HUES48 (cell line): Measurements from ENCODE around the gene NTM.

Experiments
- H3K27ac ChIP-seq: one replicate; pipeline ENCODE4 v1.7.0; 2013; ENCODE audit warnings: low read depth, low read length, inconsistent platforms
- H3K27me3 ChIP-seq: 2 replicates; pipeline ENCODE4 v1.6.1; 2013; ENCODE audit warnings: mild to moderate bottlenecking, low read length; ENCODE audit not compliant: control insufficient read depth, insufficient read depth
- H3K36me3 ChIP-seq: 2 replicates; pipeline ENCODE4 v1.6.1; 2013; ENCODE audit warnings: low read length; ENCODE audit not compliant: control insufficient read depth, insufficient read depth
- H3K4me1 ChIP-seq: 2 replicates; pipeline ENCODE4 v1.6.1; 2013; ENCODE audit warnings: mild to moderate bottlenecking, low read length; ENCODE audit not compliant: control insufficient read depth, insufficient read depth
- H3K4me3 ChIP-seq: 2 replicates; pipeline ENCODE4 v1.5.1; 2013; ENCODE audit warnings: mild to moderate bottlenecking, low read depth, low read length
- H3K9ac ChIP-seq: 2 replicates; pipeline ENCODE4 v1.6.1; 2013; ENCODE audit warnings: mild to moderate bottlenecking, low read depth, low read length, moderate library complexity
- H3K9me3 ChIP-seq: 2 replicates; pipeline ENCODE4 v1.6.1; 2013; ENCODE audit warnings: low read length; ENCODE audit not compliant: control insufficient read depth, insufficient read depth

NTM gene

GRCh38 chr11:132332521-132332920 is 962.1 kb downstream of the NTM start:
- Histone ChIP-seq H3K36me3 (no peaks in the 10 kb centered on the region), H3K4me1 (peaks cover 9% of the 10 kb centered on the region; the same call in 1 of the 2 replicates), H3K9me3 (no peaks in the 10 kb centered on the region), H3K4me3 (no peak overlapping the region), H3K9ac (no peak overlapping the region), H3K27ac (no peak overlapping the region), H3K27me3 (no peaks in the 10 kb centered on the region)

- Histone ChIP-seq H3K27me3 (no peaks in the 10 kb centered on the region), H3K4me1 (peaks cover 9% of the 10 kb centered on the region; the same call in 1 of the 2 replicates), H3K9ac (no peak overlapping the region), H3K9me3 (no peaks in the 10 kb centered on the region), H3K4me3 (no peak overlapping the region), H3K36me3 (no peaks in the 10 kb centered on the region), H3K27ac (no peak overlapping the region)
Measured at GRCh38 chr11:132334769-132335280, 964.4 kb downstream of the NTM start.

- Histone ChIP-seq H3K9me3 (no peaks in the 10 kb centered on the region), H3K27ac (no peak overlapping the region), H3K36me3 (no peaks in the 10 kb centered on the region), H3K4me1 (peaks cover 6% of the 10 kb centered on the region; the same call in 1 of the 2 replicates), H3K27me3 (no peaks in the 10 kb centered on the region), H3K4me3 (no peak overlapping the region), H3K9ac (no peak overlapping the region)
Measured at GRCh38 chr11:132335311-132335710, 964.9 kb downstream of the NTM start.

GRCh38 chr11:132336781-132337535 is 966.5 kb downstream of the NTM start:
- H3K36me3 ChIP-seq: no peaks in the 10 kb centered on the region
- H3K4me3 ChIP-seq: no peak overlapping the region
- H3K27me3 ChIP-seq: no peaks in the 10 kb centered on the region
- H3K27ac ChIP-seq: no peak overlapping the region
- peaks cover 3% of the 10 kb centered on the region; the same call in 1 of the 2 replicates for H3K4me1 ChIP-seq
- H3K9ac ChIP-seq: no peak overlapping the region
- no peaks in the 10 kb centered on the region for H3K9me3 ChIP-seq

GRCh38 chr11:132337819-132338416 is 967.5 kb downstream of the NTM start:
- no peak overlapping the region for H3K4me3 ChIP-seq
- H3K27ac ChIP-seq: no peak overlapping the region
- no peak overlapping the region for H3K9ac ChIP-seq
- no peaks in the 10 kb centered on the region for H3K36me3 ChIP-seq
- no peaks in the 10 kb centered on the region for H3K9me3 ChIP-seq
- H3K4me1 ChIP-seq: no peaks in the 10 kb centered on the region
- no peaks in the 10 kb centered on the region for H3K27me3 ChIP-seq

- Histone ChIP-seq H3K9ac (no peak overlapping the region), H3K36me3 (no peaks in the 10 kb centered on the region), H3K27ac (no peak overlapping the region), H3K9me3 (no peaks in the 10 kb centered on the region), H3K4me1 (peaks cover 10% of the 10 kb centered on the region), H3K27me3 (no peaks in the 10 kb centered on the region), H3K4me3 (no peak overlapping the region)
Measured at GRCh38 chr11:132342408-132342807, 972.0 kb downstream of the NTM start.

- H3K4me3 ChIP-seq: no peak overlapping the region
- no peak overlapping the region for H3K9ac ChIP-seq
- H3K27ac ChIP-seq: no peak overlapping the region
- H3K36me3 ChIP-seq: no peaks in the 10 kb centered on the region
- H3K9me3 ChIP-seq: no peaks in the 10 kb centered on the region
- H3K4me1 ChIP-seq: peaks cover 13% of the 10 kb centered on the region
- no peaks in the 10 kb centered on the region for H3K27me3 ChIP-seq
Measured at GRCh38 chr11:132343445-132344175, 973.2 kb downstream of the NTM start.

- Histone ChIP-seq H3K36me3 (no peaks in the 10 kb centered on the region), H3K4me1 (peaks cover 13% of the 10 kb centered on the region), H3K9me3 (no peaks in the 10 kb centered on the region), H3K9ac (no peak overlapping the region), H3K27ac (no peak overlapping the region), H3K4me3 (no peak overlapping the region), H3K27me3 (no peaks in the 10 kb centered on the region)
Measured at GRCh38 chr11:132346558-132347148, 976.2 kb downstream of the NTM start.

- H3K36me3 ChIP-seq: no peaks in the 10 kb centered on the region
- no peaks in the 10 kb centered on the region for H3K9me3 ChIP-seq
- no peaks in the 10 kb centered on the region for H3K27me3 ChIP-seq
- no peak overlapping the region for H3K4me3 ChIP-seq
- no peak overlapping the region for H3K9ac ChIP-seq
- H3K27ac ChIP-seq: no peak overlapping the region
- peaks cover 13% of the 10 kb centered on the region for H3K4me1 ChIP-seq
Measured at GRCh38 chr11:132347156-132348090, 977.0 kb downstream of the NTM start.
